ENCODE data around the gene SRSF9.
"Not testable (repeated sequence)": the region's sequence is repeated elsewhere in the genome, so short reads cannot be mapped to it uniquely, and the experiment has no call there.

SRSF9 gene

GRCh38 chr12:120469450-120470149, at the start of gene SRSF9:
Gene SRSF9, minus strand, starts transcription at chr12:120469748. Its CDS starts 139 bp downstream, at chr12:120469609.
- Histone ChIP-seq H3K79me2 (ENCODE audit: low read length) (peaks cover 45% of the 10 kb centered on the region), H3K9ac (ENCODE audit: low read length) (peak within 1 kb of the TSS; percentile 73; the same call in 1 of the 2 replicates), H3K4me3 (ENCODE audit: low read length) (peak within 1 kb of the TSS; percentile 79), H3K4me1 (ENCODE audit: low read length) (no peaks in the 10 kb centered on the region), H3K9me2 (replicated peaks; ENCODE audit: insufficient read depth, low read length) (no peaks in the 10 kb centered on the region), H3K27me3 (replicated peaks; ENCODE audit: insufficient read depth, low read length) (no peaks in the 10 kb centered on the region), H3K4me2 (ENCODE audit: low read depth, low read length) (peak within 1 kb of the TSS; percentile 82), H3K27ac (ENCODE audit: low read length) (peak within 1 kb of the TSS; percentile 52; the same call in 1 of the 2 replicates), H3K9me3 (replicated peaks; ENCODE audit: insufficient read depth, low read length) (no peaks in the 10 kb centered on the region), H3K36me3 (replicated peaks; ENCODE audit: insufficient read depth, low read length) (no peaks in the 10 kb centered on the region), H3F3A (ENCODE audit: insufficient read depth, low read length) (0 out of 2 replicates have a peak, but pooled peaks cover 3% of the 10 kb centered on the region), H4K20me1 (ENCODE audit: insufficient read depth, low read length) (no peaks in the 10 kb centered on the region), H2AFZ (ENCODE audit: low read length) (peak within 1 kb of the TSS; percentile 88)
- DNase-seq = peak; percentile 93
- TF ChIP-seq EZH2 (optimal IDR thresholded peaks at IDR 0.05; ENCODE audit: low read depth, low read length) = no peak
- peak; percentile 61 for TF ChIP-seq CTCF (IDR thresholded peaks at IDR 0.05; ENCODE audit: low read length)
- TF ChIP-seq EZH2phosphoT487 (IDR thresholded peaks at IDR 0.05; ENCODE audit: low read length) = no peak

GRCh38 chr12:120519324-120519723, 49.8 kb upstream of the SRSF9 start:
- H3K27me3 ChIP-seq (replicated peaks; ENCODE audit: insufficient read depth, low read length); H3K4me1 ChIP-seq (ENCODE audit: low read length); H3K4me2 ChIP-seq (ENCODE audit: low read depth, low read length); H3K36me3 ChIP-seq (replicated peaks; ENCODE audit: insufficient read depth, low read length); DNase-seq; H3K9ac ChIP-seq (ENCODE audit: low read length); H3K4me3 ChIP-seq (ENCODE audit: low read length); H4K20me1 ChIP-seq (ENCODE audit: insufficient read depth, low read length); H3K9me3 ChIP-seq (replicated peaks; ENCODE audit: insufficient read depth, low read length); H3F3A ChIP-seq (ENCODE audit: insufficient read depth, low read length); H2AFZ ChIP-seq (ENCODE audit: low read length); H3K27ac ChIP-seq (ENCODE audit: low read length); H3K79me2 ChIP-seq (ENCODE audit: low read length); H3K9me2 ChIP-seq (replicated peaks; ENCODE audit: insufficient read depth, low read length): not testable (repeated sequence)

GRCh38 chr12:120515496-120515895, 45.9 kb upstream of the SRSF9 start:
- no peaks in the 10 kb centered on the region for H3F3A ChIP-seq (ENCODE audit: insufficient read depth, low read length)
- no peaks in the 10 kb centered on the region for H3K36me3 ChIP-seq (replicated peaks; ENCODE audit: insufficient read depth, low read length)
- no peak for DNase-seq
- H3K27me3 ChIP-seq (replicated peaks; ENCODE audit: insufficient read depth, low read length) = no peaks in the 10 kb centered on the region
- H3K27ac ChIP-seq (ENCODE audit: low read length) = no peak overlapping the region
- no peaks in the 10 kb centered on the region for H3K9me2 ChIP-seq (replicated peaks; ENCODE audit: insufficient read depth, low read length)
- H3K4me2 ChIP-seq (ENCODE audit: low read depth, low read length) = no peak overlapping the region
- no peak overlapping the region for H3K4me3 ChIP-seq (ENCODE audit: low read length)
- TF ChIP-seq EZH2 (optimal IDR thresholded peaks at IDR 0.05; ENCODE audit: low read depth, low read length) = no peak
- no peak for TF ChIP-seq CTCF (IDR thresholded peaks at IDR 0.05; ENCODE audit: low read length)
- no peak for TF ChIP-seq EZH2phosphoT487 (IDR thresholded peaks at IDR 0.05; ENCODE audit: low read length)
- H4K20me1 ChIP-seq (ENCODE audit: insufficient read depth, low read length) = no peaks in the 10 kb centered on the region
- no peak overlapping the region for H3K9ac ChIP-seq (ENCODE audit: low read length)
- H2AFZ ChIP-seq (ENCODE audit: low read length) = no peak overlapping the region
- no peaks in the 10 kb centered on the region for H3K9me3 ChIP-seq (replicated peaks; ENCODE audit: insufficient read depth, low read length)
- no peaks in the 10 kb centered on the region for H3K79me2 ChIP-seq (ENCODE audit: low read length)
- no peaks in the 10 kb centered on the region for H3K4me1 ChIP-seq (ENCODE audit: low read length)

GRCh38 chr12:120514002-120514401, 44.5 kb upstream of the SRSF9 start:
- no peaks in the 10 kb centered on the region for H4K20me1 ChIP-seq (ENCODE audit: insufficient read depth, low read length)

More at GRCh38 chr12:120514002-120514401, 44.5 kb upstream of the SRSF9 start:
- no peaks in the 10 kb centered on the region for H3K9me2 ChIP-seq (replicated peaks; ENCODE audit: insufficient read depth, low read length)
- no peaks in the 10 kb centered on the region for H3K4me1 ChIP-seq (ENCODE audit: low read length)
- TF ChIP-seq EZH2 (optimal IDR thresholded peaks at IDR 0.05; ENCODE audit: low read depth, low read length) (no peak), CTCF (IDR thresholded peaks at IDR 0.05; ENCODE audit: low read length) (no peak), EZH2phosphoT487 (IDR thresholded peaks at IDR 0.05; ENCODE audit: low read length) (no peak)
- H3K27me3 ChIP-seq (replicated peaks; ENCODE audit: insufficient read depth, low read length) = no peaks in the 10 kb centered on the region
- H3K79me2 ChIP-seq (ENCODE audit: low read length) = no peaks in the 10 kb centered on the region
- no peak overlapping the region for H3K27ac ChIP-seq (ENCODE audit: low read length)
- no peaks in the 10 kb centered on the region for H3K36me3 ChIP-seq (replicated peaks; ENCODE audit: insufficient read depth, low read length)
- no peaks in the 10 kb centered on the region for H3K9me3 ChIP-seq (replicated peaks; ENCODE audit: insufficient read depth, low read length)
- no peak overlapping the region for H3K9ac ChIP-seq (ENCODE audit: low read length)
- no peak overlapping the region for H3K4me3 ChIP-seq (ENCODE audit: low read length)
- DNase-seq = no peak
- no peak overlapping the region for H3K4me2 ChIP-seq (ENCODE audit: low read depth, low read length)
- H3F3A ChIP-seq (ENCODE audit: insufficient read depth, low read length) = no peaks in the 10 kb centered on the region
- H2AFZ ChIP-seq (ENCODE audit: low read length) = no peak overlapping the region
